Stimulated activated memory B cell treated with anti-CD40 and anti-IgM and Interleukin-4, amounts not matched to agents 10 μg/mL and 1 μg/mL and 100 μg/mL, for 72 hours (primary cell): ENCODE data around the gene LENG8.

Experiments used
- ATAC-seq: fragments of 150-1000 bp; cut with Tn5 transposase; 2 replicates; pipeline ENCODE4 v1.10.0; 2021
- H3K27ac Mint-ChIP-seq: one replicate; pipeline ENCODE4 v1.8.0; 2022; ENCODE audit warnings: mild to moderate bottlenecking, mixed read lengths
- H3K27me3 Mint-ChIP-seq: one replicate; pipeline ENCODE4 v1.8.0; 2022; ENCODE audit warnings: mixed read lengths
- H3K36me3 Mint-ChIP-seq: one replicate; pipeline ENCODE4 v1.8.0; 2022; ENCODE audit warnings: mixed read lengths
- H3K4me1 Mint-ChIP-seq: one replicate; pipeline ENCODE4 v1.8.0; 2022; ENCODE audit warnings: mixed read lengths
- H3K4me3 Mint-ChIP-seq: one replicate; pipeline ENCODE4 v1.8.0; 2022; ENCODE audit warnings: mild to moderate bottlenecking, moderate library complexity, mixed read lengths
- H3K9me3 Mint-ChIP-seq: one replicate; pipeline ENCODE4 v1.8.0; 2022; ENCODE audit warnings: mixed read lengths

LENG8 gene

GRCh38 chr19:54448040-54448773, 792 bp upstream of the LENG8 start:
- Mint-ChIP-seq H3K4me3 (peak overlapping the region; percentile 100), H3K9me3 (no peaks in the 10 kb centered on the region), H3K36me3 (peaks cover 53% of the 10 kb centered on the region), H3K27ac (peak overlapping the region; percentile 99), H3K4me1 (peaks cover 49% of the 10 kb centered on the region), H3K27me3 (no peaks in the 10 kb centered on the region)
- ATAC-seq = peak; percentile 31

GRCh38 chr19:54449701-54450069, 686 bp downstream of the LENG8 start:
- no peak for ATAC-seq
- Mint-ChIP-seq H3K4me3 (peak overlapping the region; percentile 100), H3K36me3 (peaks cover 59% of the 10 kb centered on the region), H3K9me3 (no peaks in the 10 kb centered on the region), H3K27me3 (no peaks in the 10 kb centered on the region), H3K27ac (peak overlapping the region; percentile 99), H3K4me1 (peaks cover 53% of the 10 kb centered on the region)

GRCh38 chr19:54451331-54451871, 2.4 kb downstream of the LENG8 start:
- peak overlapping the region; percentile 99 for H3K27ac Mint-ChIP-seq
- H3K36me3 Mint-ChIP-seq = peaks cover 64% of the 10 kb centered on the region
- no peaks in the 10 kb centered on the region for H3K9me3 Mint-ChIP-seq
- no peak for ATAC-seq
- peaks cover 53% of the 10 kb centered on the region for H3K4me1 Mint-ChIP-seq
- no peaks in the 10 kb centered on the region for H3K27me3 Mint-ChIP-seq
- H3K4me3 Mint-ChIP-seq = peak overlapping the region; percentile 100

- Mint-ChIP-seq H3K4me3 (no peak overlapping the region), H3K4me1 (peaks cover 49% of the 10 kb centered on the region), H3K27ac (no peak overlapping the region), H3K36me3 (peaks cover 66% of the 10 kb centered on the region), H3K27me3 (no peaks in the 10 kb centered on the region), H3K9me3 (no peaks in the 10 kb centered on the region)
- no peak for ATAC-seq
Observed at GRCh38 chr19:54451997-54452396, 3.0 kb downstream of the LENG8 start.

GRCh38 chr19:54452626-54453025, 3.6 kb downstream of the LENG8 start:
- H3K4me3 Mint-ChIP-seq = no peak overlapping the region

GRCh38 chr19:54453921-54454780, 5.2 kb downstream of the LENG8 start:
- Mint-ChIP-seq H3K9me3 (no peaks in the 10 kb centered on the region), H3K4me3 (no peak overlapping the region), H3K4me1 (peaks cover 45% of the 10 kb centered on the region), H3K36me3 (peaks cover 82% of the 10 kb centered on the region), H3K27me3 (no peaks in the 10 kb centered on the region), H3K27ac (no peak overlapping the region)
- no peak for ATAC-seq

More at GRCh38 chr19:54452626-54453025, 3.6 kb downstream of the LENG8 start:
- H3K36me3 Mint-ChIP-seq = peaks cover 72% of the 10 kb centered on the region
- no peaks in the 10 kb centered on the region for H3K9me3 Mint-ChIP-seq
- no peak overlapping the region for H3K27ac Mint-ChIP-seq
- no peaks in the 10 kb centered on the region for H3K27me3 Mint-ChIP-seq
- peaks cover 43% of the 10 kb centered on the region for H3K4me1 Mint-ChIP-seq
- ATAC-seq = no peak

- Mint-ChIP-seq H3K27ac (no peak overlapping the region), H3K4me1 (peaks cover 48% of the 10 kb centered on the region), H3K9me3 (no peaks in the 10 kb centered on the region), H3K27me3 (no peaks in the 10 kb centered on the region), H3K4me3 (no peak overlapping the region), H3K36me3 (peaks cover 83% of the 10 kb centered on the region)
- ATAC-seq = no peak
Observed at GRCh38 chr19:54454781-54455675, 6.0 kb downstream of the LENG8 start.

- H3K27me3 Mint-ChIP-seq = no peaks in the 10 kb centered on the region
- H3K36me3 Mint-ChIP-seq = peaks cover 74% of the 10 kb centered on the region
- no peaks in the 10 kb centered on the region for H3K9me3 Mint-ChIP-seq
- H3K4me1 Mint-ChIP-seq = peaks cover 40% of the 10 kb centered on the region
- no peak for ATAC-seq
- H3K27ac Mint-ChIP-seq = no peak overlapping the region
- no peak overlapping the region for H3K4me3 Mint-ChIP-seq
Observed at GRCh38 chr19:54455786-54456422, 6.9 kb downstream of the LENG8 start.

GRCh38 chr19:54456423-54457373, 7.7 kb downstream of the LENG8 start:
- ATAC-seq = no peak
- no peak overlapping the region for H3K4me3 Mint-ChIP-seq

GRCh38 chr19:54457773-54458647, 9.0 kb downstream of the LENG8 start:
- Mint-ChIP-seq H3K9me3 (no peaks in the 10 kb centered on the region), H3K27me3 (no peaks in the 10 kb centered on the region), H3K27ac (peak overlapping the region; percentile 9), H3K36me3 (peaks cover 70% of the 10 kb centered on the region), H3K4me3 (no peak overlapping the region), H3K4me1 (peaks cover 43% of the 10 kb centered on the region)
- ATAC-seq = no peak

More at GRCh38 chr19:54456423-54457373, 7.7 kb downstream of the LENG8 start:
- Mint-ChIP-seq H3K27ac (no peak overlapping the region), H3K9me3 (no peaks in the 10 kb centered on the region), H3K27me3 (no peaks in the 10 kb centered on the region), H3K4me1 (peaks cover 38% of the 10 kb centered on the region), H3K36me3 (peaks cover 73% of the 10 kb centered on the region)

- H3K4me1 Mint-ChIP-seq = peaks cover 40% of the 10 kb centered on the region
- H3K4me3 Mint-ChIP-seq = no peak overlapping the region
- H3K27ac Mint-ChIP-seq = peak overlapping the region; percentile 9
- H3K9me3 Mint-ChIP-seq = no peaks in the 10 kb centered on the region
- no peaks in the 10 kb centered on the region for H3K27me3 Mint-ChIP-seq
- peaks cover 62% of the 10 kb centered on the region for H3K36me3 Mint-ChIP-seq
- no peak for ATAC-seq
Observed at GRCh38 chr19:54458648-54459281, 9.8 kb downstream of the LENG8 start.
